Body of pancreas (tissue), 4 donors: Measurements from ENCODE around the gene PLIN4.

Experiments
- CTCF ChIP-seq, 7 experiments: fragments of 450-650 bp in 4 of 7; fragments of 200-600 bp in 3 of 7; sonication (generic) in 3 of 7; IDR thresholded peaks; one replicate each; pipeline ENCODE4 v1.5.1; 2016 to 2019; ENCODE audit warnings: antibody characterized with exemption in 7 of 7
- POLR2A ChIP-seq, 3 donors: fragments of 450-650 bp; IDR thresholded peaks; one replicate each; pipeline ENCODE4 v1.6.1; 2016; ENCODE audit warnings: antibody characterized with exemption in 3 of 3, mild to moderate bottlenecking in 2 of 3

GRCh38 chr19:4471403-4472173 lies 46.7 kb downstream of the PLIN4 start:
- TF ChIP-seq POLR2A (IDR thresholded peaks at IDR 0.05): peak in 2 of 3 donors; percentile 74 to 77
- no peak for TF ChIP-seq CTCF (IDR thresholded peaks at IDR 0.05)
